ENCODE results near the gene MYO16.
"Not testable (repeated sequence)": the region's sequence is repeated elsewhere in the genome, so short reads cannot be mapped to it uniquely, and the experiment has no call there.

MYO16 gene

DNA sequence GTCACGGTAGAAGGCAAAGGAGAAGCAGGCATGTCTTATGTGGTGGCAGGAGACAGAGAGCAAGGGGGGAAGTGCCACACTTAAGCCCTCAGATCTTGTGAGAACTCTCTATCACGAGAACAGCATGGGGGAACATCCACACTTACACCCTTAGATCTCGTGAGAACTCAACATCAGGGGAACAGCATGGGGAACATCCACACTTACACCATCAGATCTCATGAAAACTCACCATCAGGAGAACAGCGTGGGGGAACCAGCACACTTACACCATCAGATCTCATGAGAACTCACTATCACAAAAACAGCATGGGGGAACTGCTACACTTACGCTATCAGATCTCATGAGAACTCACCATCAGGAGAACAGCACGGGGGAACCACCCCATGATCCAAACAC is 445.0 kb downstream of the MYO16 start:
- no peak for DNase-seq (ENCODE audit: low read depth)

GRCh38 chr13:109074853-109075252 is 445.4 kb downstream of the MYO16 start:
- DNase-seq (ENCODE audit: low read depth), result no peak

DNA sequence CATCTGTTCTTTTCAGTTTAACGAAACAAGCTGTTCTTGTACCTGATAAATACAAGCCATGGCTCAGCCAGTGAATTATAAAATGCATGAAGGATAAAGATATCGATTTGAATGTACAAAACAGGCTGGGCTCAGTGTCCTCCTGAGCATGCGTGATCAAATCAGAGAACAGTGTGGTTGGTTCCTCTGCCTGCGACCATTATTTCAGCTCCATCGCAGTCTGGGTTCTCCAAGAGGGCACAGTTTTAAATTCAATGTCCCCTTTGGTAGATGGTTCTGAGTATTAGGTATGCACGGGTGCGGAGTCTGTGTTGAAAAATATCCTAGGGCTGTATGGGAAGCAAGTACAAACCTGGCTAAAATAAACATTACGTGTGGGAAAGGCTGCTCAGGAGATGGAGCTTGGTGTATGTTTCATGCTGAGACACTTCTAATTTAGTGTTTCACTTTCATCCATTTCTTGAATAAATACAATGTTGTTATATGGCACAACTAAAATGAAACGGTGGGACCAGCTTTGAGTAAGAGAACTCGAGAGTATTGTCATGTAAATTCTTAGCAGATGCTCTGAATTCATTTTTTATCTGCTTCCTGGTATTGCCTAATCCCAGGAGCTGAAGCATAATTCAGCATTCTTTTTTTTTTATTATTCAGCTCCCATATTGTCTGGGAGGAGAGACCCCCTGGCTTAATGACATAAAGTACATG is 458.7 kb downstream of the MYO16 start:
- no peak for DNase-seq (ENCODE audit: low read depth)

- DNase-seq (ENCODE audit: low read depth), result no peak
Measured at GRCh38 chr13:109088624-109088917, 459.2 kb downstream of the MYO16 start.

- DNase-seq (ENCODE audit: low read depth), result no peak
Measured at GRCh38 chr13:109090796-109091195, 461.4 kb downstream of the MYO16 start.

GRCh38 chr13:109091249-109091648 is 461.8 kb downstream of the MYO16 start:
- DNase-seq (ENCODE audit: low read depth), result no peak

DNA sequence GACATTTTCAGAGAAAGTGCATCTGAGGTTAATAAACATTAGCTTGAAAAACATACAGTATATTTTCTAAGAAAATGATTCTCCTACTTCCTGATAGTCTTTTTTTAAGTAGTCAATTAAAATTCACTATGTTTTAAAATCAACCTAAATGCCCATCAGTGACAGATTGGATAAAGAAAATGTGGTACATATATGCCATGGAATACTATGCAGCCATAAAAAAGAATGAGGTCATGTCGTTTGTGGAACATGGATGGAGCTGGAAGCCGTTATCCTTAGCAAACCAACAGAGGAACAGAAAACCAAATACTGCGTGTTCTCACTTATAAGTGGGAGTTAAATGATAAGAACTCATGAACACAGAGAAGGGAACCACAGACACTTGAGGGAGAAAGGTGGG is 462.8 kb downstream of the MYO16 start:
- not testable (repeated sequence) for DNase-seq (ENCODE audit: low read depth)

GRCh38 chr13:109093998-109094397 is 464.6 kb downstream of the MYO16 start:
- DNase-seq (ENCODE audit: low read depth), result no peak

DNA sequence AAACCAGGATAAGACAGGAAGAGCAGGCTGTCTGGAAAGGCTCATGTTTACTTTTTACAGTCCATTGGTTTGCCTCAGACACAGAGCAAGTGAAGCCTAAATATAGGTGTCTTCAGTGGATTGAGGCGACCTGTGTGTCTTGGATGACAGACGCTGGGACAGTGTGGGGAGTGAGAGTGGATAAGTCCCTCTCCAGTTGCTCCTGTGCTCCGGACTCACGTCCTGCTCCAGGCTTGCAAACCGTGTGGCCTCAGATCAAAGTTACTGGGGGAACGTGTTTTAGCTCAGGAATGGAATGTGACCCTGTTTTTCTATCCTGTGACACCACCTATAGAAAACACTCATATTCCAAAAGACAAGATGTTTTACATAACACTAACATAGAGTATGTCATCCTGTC is 465.7 kb downstream of the MYO16 start:
- no peak for DNase-seq (ENCODE audit: low read depth)

GRCh38 chr13:109096101-109096500 is 466.7 kb downstream of the MYO16 start:
- no peak for DNase-seq (ENCODE audit: low read depth)

DNA sequence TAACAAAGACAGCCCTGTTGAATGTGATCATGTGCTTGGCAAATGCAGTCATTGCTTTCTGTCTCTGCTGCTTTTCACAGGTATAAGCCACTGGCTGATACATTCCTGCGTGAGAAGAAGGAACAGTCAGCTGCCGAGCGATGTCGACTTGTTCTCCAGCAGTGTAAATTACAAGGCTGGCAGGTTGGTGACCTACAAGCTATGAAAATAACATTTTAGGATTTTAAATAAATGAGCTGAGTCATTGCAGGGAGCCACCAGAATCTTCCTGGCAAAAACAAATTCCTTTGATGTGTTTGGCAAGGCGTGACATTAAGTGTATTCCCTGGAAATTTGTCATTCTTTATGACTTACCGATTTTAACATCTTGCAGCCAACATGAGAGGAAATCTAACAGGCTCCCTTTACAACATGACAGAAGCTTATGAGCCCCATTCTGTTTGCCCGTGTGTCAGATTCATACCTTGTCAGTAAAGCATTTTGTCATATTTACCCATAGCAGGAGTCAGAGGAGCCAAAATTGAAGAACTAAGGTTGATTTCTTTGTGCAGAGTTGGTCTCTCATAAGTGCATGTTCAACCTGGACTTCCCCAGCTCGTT is 471.4 kb downstream of the MYO16 start:
- DNase-seq (ENCODE audit: low read depth), result no peak

DNA sequence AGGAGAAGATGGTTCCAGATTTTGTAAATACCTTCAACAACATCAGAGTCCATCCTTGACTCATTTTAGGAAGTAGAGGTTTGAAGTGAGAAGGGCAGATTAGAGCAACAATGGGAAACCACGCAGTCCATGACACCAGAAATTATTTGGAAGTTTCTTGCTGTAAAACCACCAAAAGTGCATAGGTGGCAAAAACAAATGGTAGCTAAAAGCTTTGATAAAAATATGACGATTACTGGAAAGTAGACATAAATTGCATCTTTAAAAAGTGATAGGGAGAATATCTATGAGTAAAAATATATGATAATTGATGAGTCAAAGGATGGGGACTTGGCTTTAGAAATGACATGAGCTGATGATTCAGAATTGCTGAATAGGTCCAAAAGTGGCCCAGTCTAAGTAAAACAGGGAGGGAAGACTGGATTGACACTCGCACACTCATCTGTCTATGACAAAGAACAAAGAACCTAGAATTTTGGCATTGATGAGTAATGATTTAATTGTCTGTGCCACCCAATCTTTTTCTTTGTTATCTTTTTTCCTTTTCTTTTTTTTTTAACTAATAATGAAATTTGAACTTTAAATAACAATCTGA is 472.2 kb downstream of the MYO16 start:
- no peak for DNase-seq (ENCODE audit: low read depth)

DNA sequence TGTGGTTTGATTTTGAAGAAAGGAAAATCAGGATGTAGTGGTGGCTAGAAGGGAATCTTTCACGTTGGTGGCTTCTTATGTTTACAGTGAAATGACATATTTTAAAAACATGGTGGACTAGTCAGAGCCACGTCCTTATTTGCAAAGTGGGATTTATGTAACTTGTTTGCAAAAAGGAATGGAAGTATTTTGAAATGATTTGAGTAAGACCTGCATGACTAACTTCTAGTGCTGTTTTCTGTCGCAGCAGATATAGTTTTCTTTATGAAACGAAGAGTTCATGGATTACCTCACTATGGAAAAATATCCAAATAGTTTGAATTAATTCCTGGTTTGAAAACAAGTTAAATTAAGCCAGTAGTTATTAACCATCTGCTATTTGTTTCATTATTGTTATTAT is 476.5 kb downstream of the MYO16 start:
- no peak for DNase-seq (ENCODE audit: low read depth)

- no peak for DNase-seq (ENCODE audit: low read depth)
Measured at GRCh38 chr13:109110159-109110558, 480.7 kb downstream of the MYO16 start.

- no peak for DNase-seq (ENCODE audit: low read depth)
Measured at GRCh38 chr13:109111141-109111540, 481.7 kb downstream of the MYO16 start.

- no peak for DNase-seq (ENCODE audit: low read depth)
Measured at GRCh38 chr13:109113427-109113826, 484.0 kb downstream of the MYO16 start.

DNA sequence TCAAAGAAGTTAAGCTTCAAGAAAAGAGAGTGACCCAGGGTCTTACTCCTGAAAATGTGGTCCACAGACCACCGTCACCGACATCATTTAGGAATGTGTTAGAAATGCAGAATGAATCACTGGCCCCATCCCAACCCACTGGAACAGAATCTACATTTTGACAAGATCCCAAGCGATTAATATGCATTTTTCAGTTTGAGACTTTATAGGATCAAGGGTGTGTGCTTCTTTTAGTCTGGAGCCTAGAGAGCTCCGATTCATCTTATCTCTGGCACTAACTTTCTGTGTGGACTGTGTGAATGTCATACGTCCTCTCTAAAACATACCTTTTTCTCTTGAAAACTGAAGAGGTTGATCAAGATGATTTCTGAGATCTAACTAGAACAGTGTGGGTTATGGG is 484.8 kb downstream of the MYO16 start:
- DNase-seq (ENCODE audit: low read depth), result no peak

- no peak for DNase-seq (ENCODE audit: low read depth)
Measured at GRCh38 chr13:109114991-109115390, 485.6 kb downstream of the MYO16 start.

DNA sequence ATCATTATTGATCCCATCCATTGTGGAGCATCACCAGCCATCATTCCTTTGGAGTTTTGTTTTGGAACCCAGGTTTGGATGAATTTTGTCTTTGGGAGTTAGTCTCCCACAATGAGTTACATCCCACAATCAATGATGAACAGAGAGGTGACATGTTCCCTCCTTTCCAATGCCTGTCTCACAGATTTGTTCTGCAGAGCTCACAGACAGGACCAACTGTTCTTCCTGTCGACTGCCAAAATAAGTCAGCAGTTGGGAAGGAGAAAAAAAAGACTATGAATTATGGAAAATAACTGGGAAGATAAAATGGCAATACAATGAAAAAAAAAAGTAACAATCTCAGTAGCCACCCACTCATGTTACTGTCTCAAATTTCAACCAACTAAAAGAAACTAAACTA is 489.1 kb downstream of the MYO16 start:
- no peak for DNase-seq (ENCODE audit: low read depth)

DNA sequence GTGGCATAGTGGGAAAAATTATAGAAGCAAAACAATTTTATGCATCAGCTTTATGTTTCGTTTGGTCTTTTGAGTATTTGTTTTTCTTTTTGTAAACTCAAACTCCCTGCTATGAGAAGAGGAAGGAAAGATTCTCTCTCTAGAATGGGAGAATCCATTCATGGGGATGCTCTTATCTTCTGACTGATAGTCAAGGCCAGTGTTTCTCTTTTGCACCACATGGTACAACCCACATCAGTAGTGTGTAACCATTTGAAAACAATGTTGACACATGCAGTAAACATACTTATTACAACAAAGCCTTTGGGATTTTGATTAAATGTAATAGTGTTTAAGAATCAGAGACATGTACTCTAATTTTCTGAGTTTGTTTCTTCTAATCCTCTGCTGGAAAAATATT is 490.5 kb downstream of the MYO16 start:
- no peak for DNase-seq (ENCODE audit: low read depth)

GRCh38 chr13:109121826-109122225 is 492.4 kb downstream of the MYO16 start:
- DNase-seq (ENCODE audit: low read depth), result no peak

DNA sequence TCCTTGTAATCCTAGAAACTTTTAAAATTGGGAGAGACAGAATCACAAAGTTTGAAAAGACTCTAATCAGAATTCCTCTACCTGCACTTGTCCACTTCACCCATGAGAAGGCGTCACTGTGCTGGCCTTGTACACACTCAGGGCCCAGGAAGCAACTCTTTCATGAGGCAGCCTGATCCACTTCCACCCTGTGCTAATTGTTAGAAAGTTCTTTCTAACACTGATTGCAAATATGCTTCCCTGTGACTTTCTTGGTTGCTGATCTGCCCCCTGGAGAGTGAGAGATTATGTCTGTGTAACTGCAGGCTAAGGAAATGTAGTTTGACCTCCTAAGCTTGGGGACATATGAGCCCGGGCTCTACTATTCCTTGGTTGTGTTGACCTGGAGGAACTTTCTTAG is 494.6 kb downstream of the MYO16 start:
- DNase-seq (ENCODE audit: low read depth), result no peak

DNA sequence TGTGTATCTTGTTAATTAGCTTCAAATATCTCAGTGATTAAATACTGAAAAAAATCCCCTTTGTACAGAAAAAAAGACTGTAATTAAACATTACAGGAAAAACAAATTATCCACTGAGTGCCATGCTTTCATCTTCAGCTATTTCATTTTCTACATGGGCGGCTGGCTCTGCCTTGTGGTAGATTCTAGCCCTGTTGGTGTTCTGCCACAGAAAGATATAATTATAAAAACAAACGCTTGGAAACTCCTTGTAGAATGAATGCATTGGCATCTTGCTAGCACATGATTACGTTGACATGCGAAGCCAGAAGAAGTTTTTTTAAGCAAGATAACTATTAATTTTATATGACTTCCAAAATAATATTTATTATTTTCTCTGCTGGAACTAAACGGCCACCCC is 496.8 kb downstream of the MYO16 start:
- no peak for DNase-seq (ENCODE audit: low read depth)
